ENCODE data around the gene COG8.
A peak's percentile ranks its signal among the peaks of the same experiment; 100 is the strongest.

DNA sequence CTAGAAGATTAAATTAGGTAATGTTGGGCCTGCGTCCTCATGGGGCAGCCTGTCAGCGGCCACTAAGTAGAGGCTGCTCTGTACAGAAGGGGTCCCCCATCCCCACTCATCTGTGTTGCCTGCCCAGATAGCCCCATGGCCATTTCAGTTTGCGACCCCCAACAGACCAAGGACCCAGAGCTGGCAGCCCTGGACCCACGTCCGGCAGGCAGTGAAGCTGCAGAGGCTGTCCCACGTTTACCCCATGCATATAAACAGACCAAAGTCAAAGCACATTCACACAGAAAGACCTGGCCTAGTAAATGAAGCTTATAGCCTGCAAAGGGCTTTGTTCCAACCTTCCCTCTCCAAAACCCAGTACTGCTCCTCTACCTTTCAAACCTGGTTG, 13.6 kb downstream of the COG8 start:
- TF ChIP-seq BRCA1 (IDR thresholded peaks at IDR 0.05; ENCODE audit: low read depth, low read length) (no peak), EGR1 (IDR thresholded peaks at IDR 0.05; ENCODE audit: borderline replicate concordance, low read depth, low read length) (no peak), SIX5 (IDR thresholded peaks at IDR 0.05; ENCODE audit: low read depth, low read length) (no peak), SIN3A (conservative IDR thresholded peaks at IDR 0.05 in 1 of 2, IDR thresholded peaks at IDR 0.05 in 1 of 2; ENCODE audit: low read depth in 1 of 2, low read length in 2 of 2) (no peak), HDAC2 (IDR thresholded peaks at IDR 0.05; ENCODE audit: borderline replicate concordance in 1 of 2, low read depth in 2 of 2, low read length in 2 of 2) (no peak), POLR2AphosphoS5 (IDR thresholded peaks at IDR 0.05; ENCODE audit: low read depth, low read length) (peak; percentile 34), TAF1 (IDR thresholded peaks at IDR 0.05; ENCODE audit: low read depth, low read length) (no peak), MAFK (IDR thresholded peaks at IDR 0.05; ENCODE audit: low read depth, low read length) (no peak), RFX5 (IDR thresholded peaks at IDR 0.05; ENCODE audit: borderline replicate concordance, low read depth, low read length) (no peak), POLR2A (IDR thresholded peaks at IDR 0.05; ENCODE audit: control extremely low read depth in 1 of 2, low read depth in 2 of 2, low read length in 2 of 2) (no peak), JUND (IDR thresholded peaks at IDR 0.05; ENCODE audit: low read length) (no peak), EZH2 (IDR thresholded peaks at IDR 0.05; ENCODE audit: low read depth, low read length, severe bottlenecking) (no peak)
- TF ChIP-seq, protein P1, sequence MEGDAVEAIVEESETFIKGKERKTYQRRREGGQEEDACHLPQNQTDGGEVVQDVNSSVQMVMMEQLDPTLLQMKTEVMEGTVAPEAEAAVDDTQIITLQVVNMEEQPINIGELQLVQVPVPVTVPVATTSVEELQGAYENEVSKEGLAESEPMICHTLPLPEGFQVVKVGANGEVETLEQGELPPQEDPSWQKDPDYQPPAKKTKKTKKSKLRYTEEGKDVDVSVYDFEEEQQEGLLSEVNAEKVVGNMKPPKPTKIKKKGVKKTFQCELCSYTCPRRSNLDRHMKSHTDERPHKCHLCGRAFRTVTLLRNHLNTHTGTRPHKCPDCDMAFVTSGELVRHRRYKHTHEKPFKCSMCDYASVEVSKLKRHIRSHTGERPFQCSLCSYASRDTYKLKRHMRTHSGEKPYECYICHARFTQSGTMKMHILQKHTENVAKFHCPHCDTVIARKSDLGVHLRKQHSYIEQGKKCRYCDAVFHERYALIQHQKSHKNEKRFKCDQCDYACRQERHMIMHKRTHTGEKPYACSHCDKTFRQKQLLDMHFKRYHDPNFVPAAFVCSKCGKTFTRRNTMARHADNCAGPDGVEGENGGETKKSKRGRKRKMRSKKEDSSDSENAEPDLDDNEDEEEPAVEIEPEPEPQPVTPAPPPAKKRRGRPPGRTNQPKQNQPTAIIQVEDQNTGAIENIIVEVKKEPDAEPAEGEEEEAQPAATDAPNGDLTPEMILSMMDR (IDR thresholded peaks at IDR 0.05; ENCODE audit: control extremely low read depth in 1 of 3, insufficient read depth in 1 of 3, low read depth in 1 of 3, low read length in 3 of 3), result no peak
- TF ChIP-seq, protein P2, sequence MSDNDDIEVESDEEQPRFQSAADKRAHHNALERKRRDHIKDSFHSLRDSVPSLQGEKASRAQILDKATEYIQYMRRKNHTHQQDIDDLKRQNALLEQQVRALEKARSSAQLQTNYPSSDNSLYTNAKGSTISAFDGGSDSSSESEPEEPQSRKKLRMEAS (IDR thresholded peaks at IDR 0.05), result no peak
